Measurements from ENCODE around the gene SENP8.
A peak's percentile ranks its signal among the peaks of the same experiment; 100 is the strongest.

SENP8 gene

DNA sequence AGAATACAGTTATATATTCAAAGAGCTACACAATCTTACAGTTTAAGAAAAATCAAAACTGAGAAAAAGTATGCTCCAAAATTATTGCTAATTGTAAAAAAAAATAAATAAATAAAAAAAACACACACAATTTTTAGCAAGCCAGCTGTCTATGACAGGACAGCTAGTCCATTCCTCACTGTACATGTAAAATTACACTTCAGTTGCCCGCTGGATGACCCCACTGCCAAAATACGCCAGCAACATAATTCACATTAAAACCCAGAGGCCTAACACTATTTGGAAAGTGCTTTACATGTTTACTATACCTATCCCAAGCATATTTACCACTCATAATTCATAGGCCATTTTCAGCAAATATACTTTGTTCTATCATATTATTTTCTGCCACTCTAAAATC is 6.1 kb upstream of the SENP8 start:
- H3K4me3 ChIP-seq (ENCODE audit: low read depth, low read length), result no peak overlapping the region
- DNase-seq (ENCODE audit: low read depth), result no peak

DNA sequence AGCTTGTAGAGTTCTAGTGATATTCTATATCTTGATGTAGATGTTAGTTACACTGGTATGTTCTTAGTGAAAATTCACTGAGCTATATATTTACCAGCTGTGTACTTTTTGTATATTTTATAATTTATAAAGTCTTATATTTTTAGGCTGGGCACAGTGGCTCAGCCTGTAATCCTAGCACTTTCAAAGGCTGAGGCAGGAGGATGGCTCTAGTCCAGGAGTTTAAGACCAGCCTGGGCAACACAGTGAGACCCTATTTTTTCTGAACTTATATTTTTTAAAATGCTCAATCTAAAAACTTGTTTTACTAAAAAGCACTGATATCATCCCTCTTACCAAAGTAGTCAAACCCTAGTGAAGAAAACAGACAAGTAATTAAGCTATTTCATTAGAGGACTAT is 5.4 kb upstream of the SENP8 start:
- no peak for DNase-seq (ENCODE audit: low read depth)

DNA sequence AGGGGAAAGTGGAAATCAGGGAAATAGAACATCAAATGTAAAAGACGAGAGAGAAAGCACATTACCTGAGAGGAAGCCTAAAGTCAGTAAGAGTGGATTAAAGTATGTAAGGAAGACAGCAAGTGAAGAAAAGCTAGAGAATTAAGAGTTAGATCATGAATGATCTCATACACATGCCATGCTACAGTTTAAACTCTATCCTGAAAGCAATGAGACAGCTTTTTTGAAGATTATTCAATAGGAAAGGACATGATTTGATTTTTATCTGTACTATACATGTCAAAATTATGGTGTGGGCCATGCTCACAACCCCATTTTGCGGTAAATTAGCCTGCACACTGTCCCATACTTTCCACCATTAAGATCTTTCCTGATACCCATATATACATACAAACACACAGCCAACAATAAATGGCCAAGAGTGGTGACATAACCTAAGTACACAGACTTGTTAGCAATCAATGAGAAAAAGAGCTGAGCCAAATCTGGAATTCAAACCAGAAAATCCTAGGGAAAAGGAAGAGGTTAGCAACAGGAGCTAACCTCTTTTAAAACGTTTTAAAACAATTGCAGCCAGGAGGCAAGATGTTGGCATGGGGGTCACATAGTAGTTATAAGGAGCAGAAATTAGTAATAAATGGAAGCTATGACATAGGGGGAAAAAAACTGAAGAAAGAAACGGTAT is 4.7 kb upstream of the SENP8 start:
- no peak for DNase-seq (ENCODE audit: low read depth)
- no peak overlapping the region for H3K4me3 ChIP-seq (ENCODE audit: low read depth, low read length)

More for the DNA sequence above, 5.4 kb upstream of the SENP8 start:
- no peak overlapping the region for H3K4me3 ChIP-seq (ENCODE audit: low read depth, low read length)

DNA sequence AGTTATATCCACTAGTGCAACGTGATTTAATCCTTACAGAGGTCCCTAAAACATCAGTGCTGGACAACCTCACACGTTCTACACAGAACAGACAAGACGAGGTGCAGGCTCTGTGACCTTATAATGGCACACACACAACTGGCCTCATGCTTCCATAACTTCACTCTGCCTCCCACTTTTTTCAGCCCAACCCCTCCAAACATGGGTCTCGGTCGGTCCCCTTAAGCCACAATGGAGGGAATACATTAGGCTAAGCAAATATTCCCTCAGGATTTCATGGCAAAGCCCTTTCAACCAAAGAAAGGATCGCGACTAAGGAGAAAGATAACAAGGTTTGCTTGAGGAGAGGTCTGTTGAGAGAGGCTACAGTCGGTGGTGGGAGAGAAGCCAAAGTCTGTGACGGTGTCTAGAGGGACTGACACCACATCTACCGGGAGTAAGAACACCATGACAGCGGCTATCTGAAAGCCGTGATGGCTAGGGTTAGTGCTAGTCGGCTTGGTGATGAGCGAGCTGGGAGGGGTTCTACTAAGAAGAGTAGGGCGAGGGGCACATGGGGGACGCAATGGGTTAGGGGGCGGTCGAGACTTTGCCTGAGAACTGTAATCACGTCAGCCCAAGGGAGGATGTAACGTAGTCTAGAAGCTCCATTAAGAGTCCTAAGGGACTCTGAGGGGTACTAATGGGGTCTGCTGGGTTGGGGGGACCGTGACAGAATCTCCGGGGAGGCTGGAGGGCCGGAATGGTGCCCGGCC is 1.3 kb upstream of the SENP8 start:
- DNase-seq (ENCODE audit: low read depth), result no peak
- H3K4me3 ChIP-seq (ENCODE audit: low read depth, low read length), result peak overlapping the region; percentile 74

DNA sequence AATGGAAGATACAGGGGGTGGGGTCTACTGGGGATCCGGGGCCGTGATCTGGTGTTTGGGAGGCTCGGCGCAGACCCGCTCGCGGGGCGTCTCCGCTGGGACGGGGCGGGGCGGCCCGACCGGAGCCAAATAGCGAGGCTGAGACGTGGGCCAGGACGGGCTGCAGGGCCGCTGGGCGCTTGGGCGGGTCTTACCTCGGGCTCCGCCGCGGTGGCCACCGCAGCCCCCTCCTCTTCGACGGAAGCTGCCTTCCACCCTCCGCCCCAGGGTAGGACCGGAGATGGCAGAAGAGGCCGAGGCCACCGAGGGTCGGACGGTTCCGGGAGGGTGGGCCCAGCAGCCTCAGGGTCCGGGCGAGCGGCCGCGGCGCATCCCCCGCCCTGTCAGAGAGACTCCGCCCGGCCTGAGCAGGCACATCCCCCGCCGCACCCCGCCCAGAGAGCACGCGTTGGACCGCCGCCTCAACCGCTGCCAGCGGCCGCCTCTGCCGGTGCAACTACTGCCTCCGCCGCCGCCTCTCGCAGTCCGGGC is 652 bp upstream of the SENP8 start:
- peak overlapping the region; percentile 74 for H3K4me3 ChIP-seq (ENCODE audit: low read depth, low read length)
- DNase-seq (ENCODE audit: low read depth), result peak; percentile 41

DNA sequence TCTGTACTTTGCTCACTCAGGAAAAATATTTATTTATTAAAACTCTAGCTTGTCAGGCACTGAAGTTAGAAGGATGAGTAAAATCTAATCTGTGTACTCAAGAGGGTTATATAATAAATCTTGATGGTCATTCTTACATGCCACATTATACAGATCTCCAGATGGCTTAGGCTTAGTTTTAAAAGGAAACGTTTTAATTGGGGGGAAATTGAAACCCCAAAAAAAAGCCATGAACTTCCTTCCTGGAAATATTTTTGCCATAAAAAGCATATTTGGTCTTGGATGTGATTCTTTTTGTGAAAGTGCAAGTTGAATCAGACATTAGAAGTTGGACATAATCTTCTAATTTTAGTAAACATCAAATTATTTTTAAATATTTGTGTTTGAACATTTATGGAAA is 6.0 kb downstream of the SENP8 start:
- no peak overlapping the region for H3K4me3 ChIP-seq (ENCODE audit: low read depth, low read length)
- DNase-seq (ENCODE audit: low read depth), result no peak

DNA sequence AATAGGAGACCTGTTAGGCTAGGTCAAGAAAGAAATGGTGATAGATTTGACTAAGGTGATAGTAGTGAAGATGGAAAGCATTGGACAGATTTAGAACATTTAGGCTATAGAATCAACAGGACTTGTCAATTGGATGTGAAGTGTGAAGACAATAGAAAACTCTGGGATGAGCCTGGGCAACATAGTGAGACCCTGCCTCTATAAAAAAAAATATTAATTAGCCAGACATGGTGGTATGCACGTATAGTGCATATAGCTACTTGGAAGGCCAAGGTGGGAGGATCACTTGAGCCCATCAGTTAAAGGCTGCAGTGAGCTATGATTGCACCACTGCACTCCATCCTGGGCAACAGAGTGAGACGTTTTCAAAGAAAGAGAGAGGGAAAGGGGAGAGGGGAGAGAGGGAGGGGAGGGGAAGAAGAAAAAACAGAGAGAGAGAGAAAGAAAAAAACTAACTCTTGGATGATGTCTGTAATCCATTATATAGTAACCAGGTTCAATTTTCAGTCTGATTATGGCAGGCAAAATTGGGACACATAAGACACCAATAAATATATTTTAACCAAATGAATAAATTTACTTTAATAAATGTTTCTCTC is 9.6 kb downstream of the SENP8 start:
- no peak for DNase-seq (ENCODE audit: low read depth)
- H3K4me3 ChIP-seq (ENCODE audit: low read depth, low read length), result no peak overlapping the region

DNA sequence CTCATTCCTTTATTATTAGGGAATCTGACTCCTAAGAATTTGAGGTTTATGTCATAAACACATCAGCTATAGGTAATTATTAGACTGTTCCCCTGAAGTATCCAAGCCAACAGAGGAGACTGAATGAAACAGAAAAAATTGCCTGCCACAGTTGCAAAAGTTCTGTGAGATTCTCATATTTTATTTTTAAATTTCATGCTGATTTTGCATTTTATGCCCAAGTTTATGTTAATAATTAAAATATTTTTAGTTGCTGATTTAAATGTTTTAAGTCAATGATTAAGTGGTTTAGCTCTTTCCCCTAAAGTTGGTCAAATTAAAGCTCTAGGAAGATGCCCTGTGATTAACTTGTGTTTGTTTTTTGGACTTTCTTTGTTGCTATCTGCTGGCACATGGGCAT is 10.2 kb downstream of the SENP8 start:
- no peak overlapping the region for H3K4me3 ChIP-seq (ENCODE audit: low read depth, low read length)

DNA sequence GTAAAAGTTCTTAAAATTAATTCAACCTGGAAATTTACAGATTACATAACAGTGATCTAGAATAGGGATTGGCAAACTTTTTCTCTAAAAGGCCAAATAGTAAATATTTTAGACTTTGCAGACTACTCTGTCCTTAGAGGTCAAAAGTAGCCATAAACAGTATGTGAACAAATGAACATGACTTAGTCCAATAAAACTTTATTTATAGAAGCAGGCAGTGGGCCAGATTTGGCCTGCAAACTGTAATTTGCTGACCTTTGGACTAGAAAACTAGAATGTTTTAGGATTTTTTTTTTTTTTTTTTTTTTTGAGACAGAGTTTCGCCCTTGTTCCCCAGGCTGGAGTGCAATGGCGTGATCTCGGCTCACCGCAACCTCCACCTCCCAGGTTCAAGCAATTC is 12.1 kb downstream of the SENP8 start:
- H3K4me3 ChIP-seq (ENCODE audit: low read depth, low read length), result no peak overlapping the region

More for the DNA sequence above, 10.2 kb downstream of the SENP8 start:
- no peak for DNase-seq (ENCODE audit: low read depth)

DNA sequence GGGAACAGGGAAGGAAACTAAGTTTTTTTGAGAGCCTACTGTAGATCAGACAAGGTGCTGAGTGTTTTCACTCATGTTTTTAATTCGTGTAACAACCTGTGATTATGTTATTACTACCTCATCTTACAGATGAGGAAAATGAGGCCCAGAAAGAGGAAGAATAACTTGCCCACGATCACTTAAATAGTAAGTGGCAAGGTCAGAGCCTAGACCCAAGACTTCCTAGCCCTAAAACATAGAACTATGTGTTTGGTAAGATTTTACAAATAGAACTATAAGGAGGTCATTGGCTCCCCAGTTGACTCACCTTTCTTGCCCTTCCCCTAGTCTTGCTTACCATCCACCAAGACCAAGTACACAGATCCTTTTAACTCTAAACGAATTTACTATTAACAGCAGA is 13.7 kb downstream of the SENP8 start:
- no peak for DNase-seq (ENCODE audit: low read depth)
- H3K4me3 ChIP-seq (ENCODE audit: low read depth, low read length), result no peak overlapping the region

More for the DNA sequence above, 12.1 kb downstream of the SENP8 start:
- no peak for DNase-seq (ENCODE audit: low read depth)

DNA sequence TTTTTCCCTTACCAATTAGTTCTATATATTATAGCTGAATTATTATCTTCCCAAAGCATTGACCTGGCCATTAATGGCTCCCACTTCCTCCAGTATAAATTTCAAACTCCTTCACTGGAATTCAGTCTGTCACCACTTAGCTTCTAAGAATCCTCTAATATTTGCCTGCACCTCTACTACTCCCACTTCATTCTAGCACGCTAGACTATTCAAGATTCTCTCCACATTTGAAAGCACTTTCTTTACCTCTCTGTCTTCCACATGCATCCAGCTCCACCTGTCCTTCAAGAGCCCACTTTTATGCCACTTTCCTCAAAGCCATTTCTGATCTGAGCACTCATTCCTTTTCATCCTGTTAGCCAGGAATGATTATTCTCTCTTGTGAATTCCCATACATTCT is 15.0 kb downstream of the SENP8 start:
- no peak overlapping the region for H3K4me3 ChIP-seq (ENCODE audit: low read depth, low read length)
- DNase-seq (ENCODE audit: low read depth), result no peak

DNA sequence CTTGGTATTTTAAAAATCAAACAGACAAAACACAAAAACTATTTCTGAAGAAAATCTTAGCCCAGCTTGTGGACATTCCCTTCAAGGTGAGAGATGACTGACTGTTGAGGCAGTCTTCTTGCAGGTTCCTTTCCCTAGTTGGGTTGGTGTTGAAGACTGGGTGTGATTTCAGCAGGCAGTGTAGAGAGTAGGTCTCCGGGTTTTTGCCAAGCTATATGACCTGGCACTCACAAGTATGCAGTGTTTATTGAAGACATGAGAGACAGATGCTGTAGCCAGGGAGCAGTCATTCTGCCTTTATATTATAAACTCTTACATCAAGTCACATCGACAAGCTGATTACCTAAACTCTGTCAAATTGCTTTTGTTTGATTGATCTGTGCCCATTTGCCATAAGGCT is 17.5 kb downstream of the SENP8 start:
- DNase-seq (ENCODE audit: low read depth), result no peak
- no peak overlapping the region for H3K4me3 ChIP-seq (ENCODE audit: low read depth, low read length)

DNA sequence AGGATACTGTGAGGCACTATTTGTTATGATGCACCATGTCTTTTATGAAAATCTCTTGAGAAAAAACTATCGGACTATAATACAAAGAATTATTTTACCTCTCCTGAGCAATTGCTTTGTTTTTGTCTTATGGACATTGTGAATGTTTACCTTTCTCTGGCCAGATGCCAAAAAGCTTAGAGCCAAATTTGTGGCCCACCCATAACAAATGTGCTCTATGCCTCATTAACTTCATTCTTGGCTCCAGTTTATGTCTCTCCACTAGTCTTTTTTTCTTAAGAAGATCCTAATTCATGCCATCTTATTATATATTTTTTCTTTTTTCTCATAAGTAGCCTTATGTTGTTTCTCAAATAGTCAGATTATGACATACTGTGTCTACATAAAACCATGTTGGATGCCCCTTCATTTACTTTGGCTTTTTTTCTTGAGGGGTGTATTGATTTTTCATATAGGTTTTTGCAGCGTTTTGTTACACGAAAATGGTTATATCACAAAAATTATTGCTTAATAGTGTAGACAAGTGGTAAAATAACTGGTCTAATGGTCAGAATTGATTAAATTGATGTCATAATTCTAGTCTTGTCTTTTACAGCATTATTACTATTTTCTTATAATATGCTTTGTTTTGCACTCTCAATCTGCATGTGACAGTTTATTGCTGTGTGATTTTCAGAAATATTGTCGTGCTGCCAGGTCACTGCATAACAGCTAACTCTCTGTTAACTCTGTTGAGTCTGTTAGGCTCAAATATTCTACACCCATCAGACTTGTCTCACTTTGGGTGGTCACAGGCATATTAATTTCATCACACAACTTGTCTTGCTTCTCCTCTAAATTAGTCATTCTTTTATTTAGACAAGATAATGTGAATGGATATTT is 18.2 kb downstream of the SENP8 start:
- DNase-seq (ENCODE audit: low read depth), result no peak
- H3K4me3 ChIP-seq (ENCODE audit: low read depth, low read length), result no peak overlapping the region

DNA sequence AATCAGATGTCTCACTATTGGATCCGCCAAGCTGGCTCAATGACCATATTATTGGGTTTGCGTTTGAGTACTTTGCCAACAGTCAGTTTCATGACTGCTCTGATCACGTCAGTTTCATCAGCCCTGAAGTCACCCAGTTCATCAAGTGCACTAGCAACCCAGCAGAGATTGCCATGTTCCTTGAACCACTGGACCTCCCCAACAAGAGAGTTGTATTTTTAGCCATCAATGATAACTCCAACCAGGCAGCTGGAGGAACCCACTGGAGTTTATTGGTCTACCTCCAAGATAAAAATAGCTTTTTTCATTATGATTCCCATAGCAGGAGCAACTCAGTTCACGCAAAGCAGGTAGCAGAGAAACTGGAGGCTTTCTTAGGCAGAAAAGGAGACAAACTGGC is 21.5 kb downstream of the SENP8 start:
- DNase-seq (ENCODE audit: low read depth), result no peak
- no peak overlapping the region for H3K4me3 ChIP-seq (ENCODE audit: low read depth, low read length)

DNA sequence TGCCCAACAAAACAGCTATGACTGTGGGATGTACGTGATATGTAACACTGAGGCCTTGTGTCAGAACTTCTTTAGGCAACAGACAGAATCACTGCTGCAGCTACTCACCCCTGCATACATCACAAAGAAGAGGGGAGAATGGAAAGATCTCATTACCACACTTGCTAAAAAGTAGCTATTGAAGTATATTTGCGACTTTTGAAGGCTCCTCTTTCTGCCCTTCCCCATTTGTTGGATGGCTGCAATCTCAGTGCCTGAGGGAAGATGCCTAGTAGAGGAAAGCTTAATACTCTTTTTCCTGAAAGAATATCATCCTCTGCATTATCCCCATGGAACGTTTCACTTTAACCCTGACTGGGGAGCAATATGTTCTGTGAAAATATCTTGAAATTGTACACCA is 21.9 kb downstream of the SENP8 start:
- no peak for DNase-seq (ENCODE audit: low read depth)
- H3K4me3 ChIP-seq (ENCODE audit: low read depth, low read length), result no peak overlapping the region

DNA sequence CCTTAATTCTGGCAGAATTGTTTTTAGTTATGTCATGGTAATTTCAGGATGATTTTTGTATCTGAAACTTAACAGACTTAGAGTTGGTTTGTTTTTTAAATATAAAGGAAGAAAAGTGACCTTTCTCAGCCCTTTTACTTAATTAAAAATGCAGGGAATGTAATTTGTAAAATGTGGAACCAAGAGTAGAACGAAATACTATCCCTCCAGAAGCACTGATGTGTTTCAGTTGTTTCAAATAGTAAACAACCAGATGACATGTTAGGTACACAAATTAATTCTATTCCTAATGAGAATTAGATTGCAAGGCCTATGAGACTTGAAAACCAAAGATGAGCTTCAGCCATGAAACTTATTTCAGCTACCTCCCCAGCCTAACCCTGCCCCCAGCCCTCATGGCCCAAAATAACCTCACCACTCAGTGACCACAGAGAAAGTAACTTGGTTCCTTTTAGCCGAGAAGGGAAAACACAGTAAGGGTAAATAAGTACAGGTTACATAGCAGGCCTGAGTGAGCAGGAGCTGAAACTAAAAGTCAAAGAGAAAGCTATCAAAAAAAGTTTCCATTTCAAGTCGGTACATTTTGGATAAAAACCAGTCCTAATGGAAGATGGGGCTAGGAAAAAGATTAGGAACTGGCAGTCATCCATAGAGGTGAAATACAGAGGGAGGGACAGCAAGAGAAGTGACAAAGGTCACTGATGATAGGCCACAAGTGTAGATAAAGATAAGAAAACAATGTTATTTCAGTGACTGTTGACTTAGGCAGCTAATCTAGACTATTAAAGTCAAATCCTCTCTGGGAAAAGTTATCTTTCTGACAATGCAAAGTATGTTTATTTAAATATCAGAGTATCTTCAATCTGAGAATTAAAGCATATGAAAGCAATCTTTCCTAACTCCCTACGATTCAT is 23.2 kb downstream of the SENP8 start:
- DNase-seq (ENCODE audit: low read depth), result no peak
- no peak overlapping the region for H3K4me3 ChIP-seq (ENCODE audit: low read depth, low read length)

DNA sequence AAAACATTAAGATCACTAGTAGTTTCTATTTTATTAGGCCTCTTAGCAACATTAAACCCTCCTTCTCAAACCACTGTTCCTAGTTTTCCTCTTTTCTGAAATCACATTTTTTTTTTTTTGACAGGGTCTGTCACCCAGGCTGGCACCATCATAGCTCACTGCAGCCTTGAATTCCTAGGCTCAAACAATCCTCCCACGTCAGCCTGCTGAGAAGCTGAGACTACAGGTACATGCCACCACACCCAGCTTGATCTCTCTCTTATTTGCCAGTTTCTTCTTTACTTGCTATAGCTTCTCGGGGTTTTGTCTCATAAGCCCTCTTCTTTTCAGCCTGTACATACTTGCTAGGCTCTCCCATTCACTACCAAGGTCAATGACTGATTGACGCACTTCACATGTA is 28.0 kb downstream of the SENP8 start:
- DNase-seq (ENCODE audit: low read depth), result no peak
- H3K4me3 ChIP-seq (ENCODE audit: low read depth, low read length), result no peak overlapping the region

DNA sequence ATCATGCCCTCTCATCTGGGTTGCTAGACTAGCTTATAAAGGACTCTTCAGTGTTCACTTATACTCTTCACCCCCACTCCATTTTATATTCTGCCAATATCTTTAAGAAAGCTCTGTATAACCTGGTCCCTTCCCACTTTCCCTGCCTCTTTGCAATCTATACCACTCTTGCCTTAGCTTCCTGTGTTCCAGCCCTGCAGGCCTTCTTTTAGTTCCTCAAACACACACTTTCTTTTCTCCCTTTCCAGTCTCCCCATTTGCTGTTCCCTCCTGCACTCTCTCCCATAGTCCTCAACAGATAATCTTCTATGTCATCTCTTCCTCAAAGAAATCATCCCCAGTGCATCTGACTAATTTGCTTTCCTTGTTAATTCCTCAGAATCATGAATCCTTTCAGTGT is 28.7 kb downstream of the SENP8 start:
- DNase-seq (ENCODE audit: low read depth), result no peak

DNA sequence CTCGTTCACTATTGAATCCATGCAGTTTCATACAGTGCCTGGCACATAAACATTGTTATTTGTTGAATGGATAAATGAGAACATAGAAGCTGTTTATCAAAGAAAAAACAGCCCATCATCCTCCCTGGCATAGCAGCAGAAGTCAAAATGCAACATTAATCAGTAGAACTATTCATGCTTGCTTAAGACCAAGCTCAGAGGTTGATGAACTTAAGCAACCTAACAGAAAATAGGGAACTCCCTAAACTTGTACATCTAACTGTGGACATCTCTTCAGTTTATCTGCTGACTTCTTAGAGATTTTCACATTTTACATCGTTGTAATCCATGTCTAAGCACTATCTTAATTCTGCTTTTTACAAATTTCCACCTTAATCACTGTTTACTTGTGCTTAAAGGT is 29.2 kb downstream of the SENP8 start:
- no peak for DNase-seq (ENCODE audit: low read depth)
- no peak overlapping the region for H3K4me3 ChIP-seq (ENCODE audit: low read depth, low read length)

More for the DNA sequence above, 28.7 kb downstream of the SENP8 start:
- H3K4me3 ChIP-seq (ENCODE audit: low read depth, low read length), result no peak overlapping the region

All from skeletal muscle cell (primary cell).